H1 (cell line): ENCODE results near the gene PFN3. TPM values are rescaled to one million over a fixed set of nuclear protein-coding genes. Genes with fewer than 3 reads are reported as not detected.

Source experiments
- CTCF ChIA-PET: fragments of 300-600 bp; sonication (Branson Sonifier 250); formaldehyde crosslinking; loops from one replicate; lab custom pipeline; 2021; ENCODE audit not compliant: partially characterized antibody; lab: Charles Lee
- POLR2A ChIA-PET: fragments of 300-600 bp; sonication (Branson Sonifier 250); formaldehyde crosslinking; loops from one replicate; lab custom pipeline; 2021; ENCODE audit warnings: inconsistent platforms; ENCODE audit not compliant: partially characterized antibody; lab: Charles Lee
- DNase-seq, 2 experiments: peaks; one replicate each; pipeline versions ENCODE4 v3.0.0 to v3.0.0-alpha.2; 2010 to 2022; ENCODE audit warnings: low spot score in 2 of 2, low read depth in 1 of 2, mixed read lengths in 1 of 2
- FAIRE-seq: peaks from 2 replicates; lab custom pipeline; 2011; peaks lifted over from hg19 to GRCh38; lab: Jason Lieb, UNC
- H2AFZ ChIP-seq: 2 replicates; pipeline ENCODE4 v1.8.1; 2012; ENCODE audit warnings: low read length, inconsistent platforms
- H2AK5ac ChIP-seq: 2 replicates; pipeline ENCODE4 v1.6.1; 2013; ENCODE audit warnings: low read depth, low read length
- H2BK120ac ChIP-seq: replicated peaks from 2 replicates; pipeline ENCODE3; 2013; ENCODE audit warnings: low read depth, low read length, inconsistent platforms
- H2BK12ac ChIP-seq: 2 replicates; pipeline ENCODE4 v1.6.1; 2013; ENCODE audit warnings: low read depth, low read length
- H2BK15ac ChIP-seq: 2 replicates; pipeline ENCODE4 v1.6.1; 2013; ENCODE audit warnings: low read length
- H2BK20ac ChIP-seq: 2 replicates; pipeline ENCODE4 v1.6.1; 2013; ENCODE audit warnings: low read length
- H2BK5ac ChIP-seq: 2 replicates; pipeline ENCODE4 v1.6.1; 2013; ENCODE audit warnings: low read depth, low read length
- H3K14ac ChIP-seq: 2 replicates; pipeline ENCODE4 v1.6.1; 2013; ENCODE audit warnings: inconsistent platforms; ENCODE audit not compliant: insufficient read length
- H3K18ac ChIP-seq: 2 replicates; pipeline ENCODE4 v1.6.1; 2013; ENCODE audit warnings: low read length; ENCODE audit errors: extremely low read depth
- H3K23ac ChIP-seq: 2 replicates; pipeline ENCODE4 v1.6.1; 2013; ENCODE audit warnings: inconsistent platforms; ENCODE audit not compliant: insufficient read length
- H3K23me2 ChIP-seq: 2 replicates; pipeline ENCODE4 v1.6.1; 2013; ENCODE audit warnings: low read depth, low read length
- H3K27ac ChIP-seq: 2 replicates; pipeline ENCODE4 v1.6.1; 2011; ENCODE audit warnings: low read depth, low read length, inconsistent platforms
- H3K27me3 ChIP-seq, 4 experiments: replicated peaks in 1 of 4; 1 replicate in 1 of 4; 2 replicates in 3 of 4; pipeline versions ENCODE4 v1.6.1 to v1.8.1; 2011 to 2013; ENCODE audit warnings: low read length in 3 of 4, mild to moderate bottlenecking in 3 of 4, inconsistent platforms in 2 of 4, mixed read lengths in 2 of 4, moderate library complexity in 1 of 4; ENCODE audit not compliant: control insufficient read depth in 3 of 4, insufficient read depth in 3 of 4; ENCODE audit errors: extremely low read depth in 1 of 4
- H3K36me3 ChIP-seq, 4 experiments: 2 replicates each; pipeline versions ENCODE4 v1.6.1 to v1.8.1; 2011 to 2013; ENCODE audit warnings: mild to moderate bottlenecking in 4 of 4, low read length in 3 of 4, moderate library complexity in 2 of 4, control low read depth in 1 of 4, inconsistent platforms in 1 of 4; ENCODE audit not compliant: insufficient read depth in 4 of 4, control insufficient read depth in 2 of 4
- H3K4ac ChIP-seq: replicated peaks from 2 replicates; pipeline ENCODE3; 2013; ENCODE audit warnings: low read length, low read depth, mixed read lengths, inconsistent platforms; ENCODE audit not compliant: insufficient read length
- H3K4me1 ChIP-seq, 4 experiments: replicated peaks in 1 of 4; 1 replicate in 1 of 4; 2 replicates in 3 of 4; pipeline versions ENCODE4 v1.6.1 to v1.8.1; 2011 to 2013; ENCODE audit warnings: low read length in 3 of 4, inconsistent platforms in 2 of 4, mixed read lengths in 1 of 4; ENCODE audit not compliant: insufficient read depth in 4 of 4, control insufficient read depth in 3 of 4
- H3K4me2 ChIP-seq, 2 experiments: 2 replicates each; pipeline versions ENCODE4 v1.6.1 to v1.8.1; 2011 to 2013; ENCODE audit warnings: low read depth in 2 of 2, low read length in 2 of 2, control low read depth in 1 of 2, inconsistent platforms in 1 of 2, mild to moderate bottlenecking in 1 of 2; ENCODE audit not compliant: insufficient read depth in 1 of 2
- H3K4me3 ChIP-seq, 4 experiments: fragments of 200-600, 300-600 bp in 1 of 4; sonication (generic), shearing (Covaris generic), sonication (Bioruptor Twin) in 1 of 4; 2 replicates each; pipeline versions ENCODE4 v1.5.1 to v1.8.1; 2011 to 2016; ENCODE audit warnings: low read length in 4 of 4, low read depth in 3 of 4, control low read depth in 2 of 4, inconsistent platforms in 2 of 4, mild to moderate bottlenecking in 2 of 4, mixed read lengths in 1 of 4, moderate library complexity in 1 of 4; ENCODE audit not compliant: insufficient read depth in 2 of 4; ENCODE audit errors: extremely low read depth in 1 of 4
- H3K56ac ChIP-seq: replicated peaks from 2 replicates; pipeline ENCODE3; 2013; ENCODE audit warnings: low read depth, mild to moderate bottlenecking, mixed read lengths, low read length, inconsistent platforms; ENCODE audit not compliant: insufficient read length
- H3K79me1 ChIP-seq: 2 replicates; pipeline ENCODE4 v1.6.1; 2013; ENCODE audit warnings: low read depth, low read length, control low read depth
- H3K79me2 ChIP-seq, 2 experiments: 2 replicates each; pipeline versions ENCODE4 v1.6.1 to v1.8.1; 2012 to 2013; ENCODE audit warnings: low read length in 2 of 2, mild to moderate bottlenecking in 2 of 2, inconsistent platforms in 1 of 2; ENCODE audit not compliant: insufficient read depth in 2 of 2, control insufficient read depth in 1 of 2
- H3K9ac ChIP-seq, 4 experiments: replicated peaks in 1 of 4; 1 replicate in 1 of 4; 2 replicates in 3 of 4; pipeline versions ENCODE4 v1.6.1 to v1.8.1; 2011 to 2013; ENCODE audit warnings: low read depth in 3 of 4, low read length in 3 of 4, control low read depth in 2 of 4, mild to moderate bottlenecking in 2 of 4, moderate library complexity in 2 of 4, inconsistent platforms in 1 of 4; ENCODE audit errors: extremely low read depth in 1 of 4
- H3K9me3 ChIP-seq, 2 experiments: 2 replicates each; pipeline versions ENCODE4 v1.6.1 to v1.8.1; 2012 to 2013; ENCODE audit warnings: mild to moderate bottlenecking in 2 of 2, moderate library complexity in 2 of 2, control low read depth in 1 of 2, inconsistent platforms in 1 of 2, low read depth in 1 of 2, low read length in 1 of 2, mixed read lengths in 1 of 2; ENCODE audit not compliant: insufficient read depth in 2 of 2
- H4K20me1 ChIP-seq, 2 experiments: replicated peaks in 1 of 2; 2 replicates each; pipeline versions ENCODE3 to v1.8.1; 2011 to 2013; ENCODE audit warnings: inconsistent platforms in 2 of 2, low read length in 2 of 2, mild to moderate bottlenecking in 1 of 2; ENCODE audit not compliant: insufficient read depth in 2 of 2, control insufficient read depth in 1 of 2
- H4K5ac ChIP-seq: 2 replicates; pipeline ENCODE4 v1.6.1; 2013; ENCODE audit warnings: low read length, low read depth, mixed read lengths, inconsistent platforms; ENCODE audit not compliant: insufficient read length
- H4K8ac ChIP-seq: 2 replicates; pipeline ENCODE4 v1.8.0; 2013; ENCODE audit warnings: mild to moderate bottlenecking, moderate library complexity, low read length, inconsistent platforms; ENCODE audit not compliant: insufficient read depth; ENCODE audit errors: extremely low read depth
- H4K91ac ChIP-seq: replicated peaks from 2 replicates; pipeline ENCODE3; 2013; ENCODE audit warnings: low read length, mixed read lengths, inconsistent platforms; ENCODE audit not compliant: insufficient read length
- ATF2 ChIP-seq: IDR thresholded peaks from 2 replicates; pipeline ENCODE4 v1.6.1; 2012; ENCODE audit warnings: low read length, inconsistent platforms
- CBX8 ChIP-seq: fragments of 300-800, 300-1000 bp; sonication (generic); IDR thresholded peaks from 2 replicates; pipeline ENCODE4 v1.7.1; 2016; ENCODE audit warnings: low read depth, low read length, borderline replicate concordance
- CHD2 ChIP-seq: IDR thresholded peaks from 2 replicates; pipeline ENCODE4 v1.6.1; 2012; ENCODE audit warnings: low read length, improper control_type of control experiment
- CREB1 ChIP-seq: IDR thresholded peaks from 2 replicates; pipeline ENCODE4 v1.6.1; 2012; ENCODE audit warnings: inconsistent platforms
- JUN ChIP-seq: IDR thresholded peaks from 2 replicates; pipeline ENCODE4 v1.6.1; 2011; ENCODE audit warnings: low read depth, mild to moderate bottlenecking, improper control_type of control experiment, low read length
- SIN3A ChIP-seq, 2 experiments: IDR thresholded peaks in 1 of 2; conservative IDR thresholded peaks in 1 of 2; 2 replicates each; pipeline ENCODE4 v1.6.1; 2011 to 2012; ENCODE audit warnings: low read length in 2 of 2, improper control_type of control experiment in 1 of 2, low read depth in 1 of 2, mild to moderate bottlenecking in 1 of 2
- USF2 ChIP-seq: IDR thresholded peaks from 2 replicates; pipeline ENCODE4 v1.6.1; 2011; ENCODE audit warnings: low read length, improper control_type of control experiment
- WGBS, 2 experiments: shearing (Covaris generic) in 1 of 2; methylation state at CpG; one replicate each; pipeline versions ENCODE4 v1.1.6 to v1.1.7; 2013 to 2015; ENCODE audit warnings: low lambda C conversion rate in 2 of 2, mixed read lengths in 2 of 2, inconsistent platforms in 1 of 2, low coverage in 1 of 2, missing lambda C conversion rate in 1 of 2; ENCODE audit not compliant: insufficient replicate concordance in 2 of 2, insufficient coverage in 1 of 2, insufficient read length in 1 of 2; ENCODE audit errors: extremely low coverage in 1 of 2, missing lambda C conversion rate in 1 of 2; 5-methylcytosine and 5-hydroxymethylcytosine counted together
- polyA plus RNA-seq, 7 experiments: library from polyadenylated mRNA; depleted of rRNA in 3 of 7; stranded (reverse) in 5 of 7; unstranded in 2 of 7; fragments of >200 nt in 5 of 7; fragments of 200-250 nt in 2 of 7; gene quantifications; 1 replicate in 5 of 7; 2 replicates in 1 of 7; 4 replicates in 1 of 7; pipeline versions ENCODE4 v1.2.1 to v1.2.3, GENCODE V29; 2011 to 2013; ENCODE audit warnings: missing spikeins in 2 of 7, mixed read lengths in 2 of 7
- total RNA-seq: library from RNA; stranded (reverse); fragmentation: NEBNext Ultra II Directional; extraction: Animal tissue kit (Norgen Biotek cat#: 25700); gene quantifications from 2 replicates; pipeline ENCODE4 v1.2.1, GENCODE V29; 2021

PFN3 gene
- total and polyA plus RNA-seq, 2 of the 8 experiments (the other 6 are each of a cell fraction or from before 2014, with no cell fraction given) = not detected

GRCh38 chr5:177402271-177403043 lies 2.0 kb upstream of the PFN3 start:
- Histone ChIP-seq H4K5ac (peak overlapping the region; percentile 39), H3K9me3 (no peaks in the 10 kb centered on the region), H2BK15ac (peak overlapping the region; percentile 61; the same call in 1 of the 2 replicates), H2BK20ac (peak overlapping the region; percentile 36; the same call in 1 of the 2 replicates), H3K36me3 (no peaks in the 10 kb centered on the region), H3K79me1 (no peaks in the 10 kb centered on the region), H3K23ac (no peak overlapping the region), H3K27me3 (peaks cover 22 to 67% (median 44%) of the 10 kb centered on the region in 4 experiments), H3K14ac (no peak overlapping the region), H3K4me1 (peaks cover 0 to 22% (median 14%) of the 10 kb centered on the region in 4 experiments; a peak in 5 of 7 replicates), H3K79me2 (no peaks in the 10 kb centered on the region), H3K27ac (no peak overlapping the region), H4K91ac (peak overlapping the region; percentile 75), H4K8ac (peak overlapping the region; percentile 81; the same call in 1 of the 2 replicates), H3K4ac (peak overlapping the region; percentile 55), H4K20me1 (no peaks in the 10 kb centered on the region), H2AK5ac (no peak overlapping the region; the same call in 1 of the 2 replicates), H3K9ac (no peak overlapping the region), H3K4me2 (peak overlapping the region; percentile 82 to 93), H2BK12ac (peak overlapping the region; percentile 80; the same call in 1 of the 2 replicates), H3K4me3 (peak overlapping the region; percentile 9 to 65 (median 48); a peak in 7 of 8 replicates), H2BK5ac (0 out of 2 replicates have a peak overlapping the region, but pooled peaks have one; percentile 56), H3K18ac (peak overlapping the region; percentile 88), H3K23me2 (peaks cover 13% of the 10 kb centered on the region; the same call in 1 of the 2 replicates), H2BK120ac (peak overlapping the region; percentile 45), H3K56ac (no peak overlapping the region), H2AFZ (peak overlapping the region; percentile 74; the same call in 1 of the 2 replicates)
- 18% methylated on average over 43 of the region's 49 CpGs; no CpG with 5 or more reads in 1 of the 2 experiments for WGBS, 2 experiments
- peak; percentile 68 to 92 for DNase-seq
- FAIRE-seq = peak; percentile 58
- ChIA-PET POLR2A (interaction anchor here (0.6 to 10.8 kb wide), 26 partner anchors 9 to 96 kb away, joined by 3 to 143 read pairs (median 4); partner anchors contain the start of genes GRK6, LMAN2, PDLIM7 and PRR7), CTCF (interaction anchor here (0.5 to 10.5 kb wide), 30 partner anchors 9 to 1081 kb away, joined by 3 to 343 read pairs (median 6); partner anchors contain the start of genes GRK6, LMAN2, PRR7 and RGS14)
- TF ChIP-seq CBX8 (no peak), SIN3A (conservative IDR thresholded peaks at IDR 0.05 in 1 of 2, IDR thresholded peaks at IDR 0.05 in 1 of 2; ENCODE audit: low read depth in 1 of 2, low read length in 2 of 2) (peak in 1 of 2 experiments; percentile 75; a peak in 1 of 4 replicates), ATF2 (no peak), CREB1 (no peak), CHD2 (peak; percentile 13; the same call in 1 of the 2 replicates), JUN (no peak), USF2 (no peak; the same call in 1 of the 2 replicates)
